Loucy (cell line): Measurements from ENCODE around the gene DLK1.

Experiments used
- EZH2phosphoT487 ChIP-seq: fragments of 200-600 bp; IDR thresholded peaks from 2 replicates; pipeline ENCODE4 v1.6.1; 2018; ENCODE audit warnings: antibody characterized with exemption, mild to moderate bottlenecking, moderate library complexity, borderline replicate concordance
- TF ChIP-seq, protein P1 (sequence below): fragments of 200-600 bp; sonication (generic); conservative IDR thresholded peaks from 2 replicates; pipeline ENCODE4 v1.5.1; 2014; ENCODE audit warnings: mild to moderate bottlenecking, antibody characterized with exemption, low read length

- TF ChIP-seq, protein P1, sequence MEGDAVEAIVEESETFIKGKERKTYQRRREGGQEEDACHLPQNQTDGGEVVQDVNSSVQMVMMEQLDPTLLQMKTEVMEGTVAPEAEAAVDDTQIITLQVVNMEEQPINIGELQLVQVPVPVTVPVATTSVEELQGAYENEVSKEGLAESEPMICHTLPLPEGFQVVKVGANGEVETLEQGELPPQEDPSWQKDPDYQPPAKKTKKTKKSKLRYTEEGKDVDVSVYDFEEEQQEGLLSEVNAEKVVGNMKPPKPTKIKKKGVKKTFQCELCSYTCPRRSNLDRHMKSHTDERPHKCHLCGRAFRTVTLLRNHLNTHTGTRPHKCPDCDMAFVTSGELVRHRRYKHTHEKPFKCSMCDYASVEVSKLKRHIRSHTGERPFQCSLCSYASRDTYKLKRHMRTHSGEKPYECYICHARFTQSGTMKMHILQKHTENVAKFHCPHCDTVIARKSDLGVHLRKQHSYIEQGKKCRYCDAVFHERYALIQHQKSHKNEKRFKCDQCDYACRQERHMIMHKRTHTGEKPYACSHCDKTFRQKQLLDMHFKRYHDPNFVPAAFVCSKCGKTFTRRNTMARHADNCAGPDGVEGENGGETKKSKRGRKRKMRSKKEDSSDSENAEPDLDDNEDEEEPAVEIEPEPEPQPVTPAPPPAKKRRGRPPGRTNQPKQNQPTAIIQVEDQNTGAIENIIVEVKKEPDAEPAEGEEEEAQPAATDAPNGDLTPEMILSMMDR, result no peak
- TF ChIP-seq EZH2phosphoT487, result no peak
These were observed 9.8 kb downstream of the DLK1 start for GRCh38 chr14:100736269-100737180.
